GM06990 (cell line): ENCODE measurements around the gene EGFLAM.

ENCODE experiments used
- DNase-seq: peaks from one replicate; pipeline ENCODE4 v3.0.0-alpha.2; 2011; ENCODE audit not compliant: insufficient read length; ENCODE audit errors: extremely low read depth
- H3K27me3 ChIP-seq: replicated peaks from 2 replicates; pipeline ENCODE4 v1.6.0; 2011; ENCODE audit warnings: low read length; ENCODE audit not compliant: control insufficient read depth, insufficient read depth
- H3K36me3 ChIP-seq: 2 replicates; pipeline ENCODE4 v1.5.1; 2011; ENCODE audit warnings: low read length; ENCODE audit not compliant: control insufficient read depth, insufficient read depth
- H3K4me3 ChIP-seq: replicated peaks from 2 replicates; pipeline ENCODE4 v1.5.1; 2011; ENCODE audit warnings: low read depth, mild to moderate bottlenecking, control low read depth, low read length
- TF ChIP-seq, protein P1 (sequence below): IDR thresholded peaks from 2 replicates; pipeline ENCODE4 v1.5.1; 2011; ENCODE audit warnings: low read length, control low read depth, mild to moderate bottlenecking, inconsistent platforms; ENCODE audit not compliant: insufficient read depth, poor library complexity, severe bottlenecking

EGFLAM gene

DNA sequence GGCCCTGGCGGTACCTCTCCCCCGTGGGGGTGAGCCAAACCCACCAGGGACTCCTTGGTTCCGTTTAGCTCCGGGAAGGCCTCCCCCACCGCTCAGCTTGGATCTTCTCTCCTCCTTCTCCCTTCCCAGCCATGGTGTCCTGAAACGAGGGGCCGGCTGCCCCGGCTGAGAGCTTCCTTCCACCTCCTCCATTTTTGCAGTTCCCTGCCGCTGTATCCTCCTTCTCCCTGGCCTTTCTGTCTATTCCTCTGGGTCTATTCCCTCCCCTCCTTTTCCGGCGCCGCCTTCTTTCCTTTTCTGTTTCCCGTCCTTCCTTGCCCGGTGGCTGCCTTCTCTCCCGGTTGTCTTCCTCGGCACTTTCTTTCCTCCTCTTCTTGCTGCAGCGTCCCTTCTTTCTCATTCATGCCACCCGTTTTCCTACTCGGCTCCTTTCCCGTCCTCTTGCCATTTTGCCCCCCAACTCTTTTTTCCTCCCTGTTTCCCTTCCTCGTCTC is 187.7 kb downstream of the EGFLAM start:
- TF ChIP-seq, protein P1, sequence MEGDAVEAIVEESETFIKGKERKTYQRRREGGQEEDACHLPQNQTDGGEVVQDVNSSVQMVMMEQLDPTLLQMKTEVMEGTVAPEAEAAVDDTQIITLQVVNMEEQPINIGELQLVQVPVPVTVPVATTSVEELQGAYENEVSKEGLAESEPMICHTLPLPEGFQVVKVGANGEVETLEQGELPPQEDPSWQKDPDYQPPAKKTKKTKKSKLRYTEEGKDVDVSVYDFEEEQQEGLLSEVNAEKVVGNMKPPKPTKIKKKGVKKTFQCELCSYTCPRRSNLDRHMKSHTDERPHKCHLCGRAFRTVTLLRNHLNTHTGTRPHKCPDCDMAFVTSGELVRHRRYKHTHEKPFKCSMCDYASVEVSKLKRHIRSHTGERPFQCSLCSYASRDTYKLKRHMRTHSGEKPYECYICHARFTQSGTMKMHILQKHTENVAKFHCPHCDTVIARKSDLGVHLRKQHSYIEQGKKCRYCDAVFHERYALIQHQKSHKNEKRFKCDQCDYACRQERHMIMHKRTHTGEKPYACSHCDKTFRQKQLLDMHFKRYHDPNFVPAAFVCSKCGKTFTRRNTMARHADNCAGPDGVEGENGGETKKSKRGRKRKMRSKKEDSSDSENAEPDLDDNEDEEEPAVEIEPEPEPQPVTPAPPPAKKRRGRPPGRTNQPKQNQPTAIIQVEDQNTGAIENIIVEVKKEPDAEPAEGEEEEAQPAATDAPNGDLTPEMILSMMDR = no peak
- peaks cover 2% of the 10 kb centered on the region for H3K27me3 ChIP-seq
- DNase-seq = no peak
- no peak overlapping the region for H3K4me3 ChIP-seq
- no peaks in the 10 kb centered on the region for H3K36me3 ChIP-seq

DNA sequence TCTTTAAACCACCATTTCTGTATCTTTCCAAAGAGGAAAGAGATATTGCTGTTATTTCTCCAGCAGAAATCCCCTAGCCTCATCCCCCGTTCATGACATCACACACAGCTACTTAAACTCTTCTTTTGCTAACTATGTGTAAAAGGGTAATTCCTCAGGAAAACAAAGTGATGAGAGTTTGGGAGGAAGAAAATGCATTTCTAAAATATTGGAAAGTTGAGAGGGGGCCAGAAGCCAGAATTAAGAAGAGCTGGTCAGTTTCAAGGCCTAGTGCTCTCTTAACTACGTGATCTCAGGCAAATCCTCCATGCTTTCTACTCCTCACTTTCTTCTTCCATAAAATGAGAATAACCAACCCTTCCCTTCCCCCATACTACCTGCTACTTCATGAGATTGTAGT is 188.7 kb downstream of the EGFLAM start:
- H3K27me3 ChIP-seq = peaks cover 2% of the 10 kb centered on the region
- H3K36me3 ChIP-seq = no peaks in the 10 kb centered on the region
- TF ChIP-seq, protein P1 = no peak
- no peak overlapping the region for H3K4me3 ChIP-seq
- DNase-seq = no peak

DNA sequence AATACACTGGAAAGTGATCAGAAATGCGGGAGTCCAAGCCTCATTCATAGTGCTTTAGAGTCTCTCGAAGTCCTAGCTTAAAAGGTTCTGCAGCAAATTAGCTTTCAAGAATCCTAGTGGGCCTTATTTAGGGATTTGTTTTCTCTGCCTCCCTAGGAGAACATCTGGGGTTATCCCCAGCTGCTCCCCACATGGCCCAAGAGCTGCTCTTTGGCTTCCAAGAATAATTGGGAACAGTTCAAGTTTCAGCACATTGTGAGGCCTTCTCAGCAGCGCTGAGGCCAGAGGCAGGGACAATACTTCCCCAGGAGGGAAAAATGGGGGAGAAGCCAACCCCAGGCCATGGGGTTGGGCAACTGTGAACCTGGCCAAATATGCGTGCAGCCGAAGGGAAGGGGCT is 189.4 kb downstream of the EGFLAM start:
- no peak for DNase-seq
- peaks cover 2% of the 10 kb centered on the region for H3K27me3 ChIP-seq

DNA sequence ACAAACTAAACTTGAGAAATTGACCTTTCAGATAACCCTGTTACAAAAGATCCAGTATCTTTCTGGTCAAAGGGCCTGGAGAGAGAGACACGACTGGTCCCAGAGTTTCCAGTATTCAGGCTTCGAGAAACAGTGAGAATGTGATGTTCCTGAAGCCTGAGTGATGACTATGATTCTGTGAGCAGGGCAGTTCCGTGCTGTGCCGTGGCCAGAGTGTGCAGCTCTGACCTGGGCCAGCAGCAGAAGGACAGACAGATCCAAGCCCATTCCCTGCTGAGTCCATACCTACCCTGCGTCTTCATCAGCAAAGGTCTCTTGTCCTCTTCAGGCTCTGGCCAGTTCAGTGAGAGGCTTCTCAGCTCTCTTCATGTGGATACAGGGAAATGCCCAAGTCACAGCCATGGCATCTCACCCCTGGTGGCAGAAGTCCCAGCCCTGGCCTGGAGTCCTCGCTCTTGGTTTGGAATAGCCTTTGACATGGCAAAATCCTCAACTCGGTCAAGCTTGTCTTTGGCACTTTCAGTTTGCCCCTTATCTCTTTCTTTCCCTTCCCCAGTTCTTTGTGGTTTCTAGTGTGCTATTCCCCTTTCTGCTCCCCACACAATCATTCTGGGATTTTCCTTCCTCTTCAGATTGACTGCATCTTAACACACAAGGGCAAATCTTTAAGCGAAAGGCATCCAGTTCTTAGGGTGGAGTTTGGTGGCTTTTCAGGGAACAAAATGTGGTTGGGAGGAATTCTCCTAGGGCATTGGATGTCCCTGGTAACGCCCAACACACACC is 190.4 kb downstream of the EGFLAM start:
- TF ChIP-seq, protein P1 = no peak
- H3K36me3 ChIP-seq = no peaks in the 10 kb centered on the region
- H3K27me3 ChIP-seq = peaks cover 2% of the 10 kb centered on the region
- DNase-seq = no peak
- no peak overlapping the region for H3K4me3 ChIP-seq

More for the DNA sequence above, 189.4 kb downstream of the EGFLAM start:
- TF ChIP-seq, protein P1 = no peak
- no peaks in the 10 kb centered on the region for H3K36me3 ChIP-seq
- no peak overlapping the region for H3K4me3 ChIP-seq

DNA sequence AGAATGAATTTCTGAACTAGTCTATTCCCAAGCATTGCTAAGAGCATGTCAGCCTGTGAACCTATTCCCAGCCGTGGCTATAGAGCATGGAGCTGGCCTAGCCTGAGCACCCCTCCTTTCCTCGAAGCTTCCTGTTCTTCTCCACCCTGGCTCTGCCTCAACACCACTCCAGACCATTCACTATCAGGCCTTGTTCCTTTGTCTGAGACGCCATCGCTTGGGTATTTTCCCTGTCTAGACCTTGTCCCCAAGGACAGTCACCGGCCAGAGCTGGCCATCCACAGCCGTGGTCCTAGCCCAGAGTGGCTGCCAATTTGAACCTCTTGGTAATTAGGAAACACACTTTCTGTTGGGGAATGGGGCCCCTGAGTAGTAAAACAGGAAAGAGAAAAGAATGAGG is 192.3 kb downstream of the EGFLAM start:
- TF ChIP-seq, protein P1 = no peak
- Histone ChIP-seq H3K36me3 (no peaks in the 10 kb centered on the region), H3K27me3 (peaks cover 2% of the 10 kb centered on the region), H3K4me3 (no peak overlapping the region)
- no peak for DNase-seq
